HepG2 (cell line): Measurements from ENCODE around the gene MLST8. TPM values are rescaled to one million over a fixed set of nuclear protein-coding genes. Genes with fewer than 3 reads are reported as not detected.

Source experiments
- ARNT2 ChIP-seq: sonication (generic); formaldehyde crosslinking; IDR thresholded peaks from 2 replicates; pipeline ENCODE4 v1.8.0; 2022; ENCODE audit warnings: mild to moderate bottlenecking, low read depth, missing genetic modification reagents, moderate library complexity
- FOXO1 ChIP-seq: sonication (generic); formaldehyde crosslinking; IDR thresholded peaks from 2 replicates; pipeline ENCODE4 v1.4.0; 2020; ENCODE audit warnings: missing genetic modification reagents
- GATAD1 ChIP-seq: IDR thresholded peaks from 2 replicates; pipeline ENCODE4 v1.6.1; 2016; ENCODE audit warnings: missing genetic modification reagents, missing compliant biosample characterization
- HMG20A ChIP-seq: IDR thresholded peaks from 2 replicates; pipeline ENCODE4 v1.6.1; 2016; ENCODE audit warnings: borderline replicate concordance
- KDM6A ChIP-seq: IDR thresholded peaks from 2 replicates; pipeline ENCODE4 v1.6.1; 2016; ENCODE audit warnings: low read depth
- MTF2 ChIP-seq: sonication (generic); formaldehyde crosslinking; IDR thresholded peaks from 2 replicates; pipeline ENCODE4 v1.5.0; 2020; ENCODE audit warnings: missing genetic modification reagents, borderline replicate concordance
- NFE2 ChIP-seq: sonication (generic); formaldehyde crosslinking; IDR thresholded peaks from 2 replicates; pipeline ENCODE4 v1.4.0; 2020; ENCODE audit warnings: missing genetic modification reagents
- NFE2L1 ChIP-seq: sonication (generic); formaldehyde crosslinking; IDR thresholded peaks from 2 replicates; pipeline ENCODE4 v1.4.0; 2020; ENCODE audit warnings: missing genetic modification reagents, mild to moderate bottlenecking, borderline replicate concordance
- PHB2 ChIP-seq: fragments of 450-650 bp; IDR thresholded peaks from 2 replicates; pipeline ENCODE4 v1.6.1; 2018; ENCODE audit not compliant: partially characterized antibody
- RFXAP ChIP-seq: sonication (generic); formaldehyde crosslinking; IDR thresholded peaks from 2 replicates; pipeline ENCODE4 v1.4.0; 2020; ENCODE audit warnings: missing genetic modification reagents, borderline replicate concordance
- SOX5 ChIP-seq: IDR thresholded peaks from 2 replicates; pipeline ENCODE4 v1.6.1; 2016; ENCODE audit warnings: borderline replicate concordance
- TARDBP ChIP-seq: sonication (generic); formaldehyde crosslinking; IDR thresholded peaks from 2 replicates; pipeline ENCODE4 v1.8.0; 2022; ENCODE audit warnings: mild to moderate bottlenecking, missing genetic modification reagents
- ZNF101 ChIP-seq: sonication (generic); formaldehyde crosslinking; IDR thresholded peaks from 2 replicates; pipeline ENCODE4 v1.4.0; 2020; ENCODE audit warnings: mild to moderate bottlenecking, low read depth, missing genetic modification reagents, borderline replicate concordance
- ZNF230 ChIP-seq: sonication (generic); formaldehyde crosslinking; IDR thresholded peaks from 2 replicates; pipeline ENCODE4 v1.4.0; 2020; ENCODE audit warnings: mild to moderate bottlenecking, missing genetic modification reagents
- ZNF746 ChIP-seq: sonication (generic); formaldehyde crosslinking; IDR thresholded peaks from 2 replicates; pipeline ENCODE4 v1.8.0; 2022; ENCODE audit warnings: mild to moderate bottlenecking, missing genetic modification reagents
- ZNF75D ChIP-seq: sonication (generic); formaldehyde crosslinking; IDR thresholded peaks from 2 replicates; pipeline ENCODE4 v1.8.1; 2023; ENCODE audit warnings: missing genetic modification reagents, mild to moderate bottlenecking, borderline replicate concordance
- polyA plus RNA-seq, 8 experiments: library from polyadenylated mRNA; depleted of rRNA in 3 of 8; stranded (reverse) in 7 of 8; unstranded in 1 of 8; fragments of >200 nt; fragmentation: Illumina TruSeq in 4 of 8; extraction: Trizol in 4 of 8; gene quantifications; 2 replicates each; pipeline versions ENCODE4 v1.2.1 to v1.2.3, GENCODE V29; 2011 to 2016; ENCODE audit warnings: low read depth in 4 of 8, missing spikeins in 1 of 8, mixed read lengths in 1 of 8; ENCODE audit not compliant: insufficient read depth in 1 of 8
- total RNA-seq, 5 experiments: library from RNA; depleted of rRNA; stranded (reverse); fragments of >200 nt; fragmentation: Illumina TruSeq; extraction: Trizol; gene quantifications; 2 replicates each; pipeline ENCODE4 v1.2.3, GENCODE V29; 2016; ENCODE audit warnings: low read depth in 1 of 5
- TF ChIP-seq, protein P1 (sequence below): fragments of 450-650 bp; IDR thresholded peaks from 2 replicates; pipeline ENCODE4 v1.6.1; 2016
- TF ChIP-seq, protein P2 (sequence below): IDR thresholded peaks from 2 replicates; pipeline ENCODE4 v1.4.0; 2020; ENCODE audit warnings: mild to moderate bottlenecking, missing genetic modification reagents
- TF ChIP-seq, protein P3 (sequence below): IDR thresholded peaks from 2 replicates; pipeline ENCODE4 v1.6.1; 2016; ENCODE audit warnings: low read depth, missing genetic modification reagents, missing compliant biosample characterization

The MLST8 gene
- total and polyA plus RNA-seq, 2 of the 13 experiments (the other 11 are each of a cell fraction or from before 2014, with no cell fraction given), result 30.8 to 72.7 TPM

DNA sequence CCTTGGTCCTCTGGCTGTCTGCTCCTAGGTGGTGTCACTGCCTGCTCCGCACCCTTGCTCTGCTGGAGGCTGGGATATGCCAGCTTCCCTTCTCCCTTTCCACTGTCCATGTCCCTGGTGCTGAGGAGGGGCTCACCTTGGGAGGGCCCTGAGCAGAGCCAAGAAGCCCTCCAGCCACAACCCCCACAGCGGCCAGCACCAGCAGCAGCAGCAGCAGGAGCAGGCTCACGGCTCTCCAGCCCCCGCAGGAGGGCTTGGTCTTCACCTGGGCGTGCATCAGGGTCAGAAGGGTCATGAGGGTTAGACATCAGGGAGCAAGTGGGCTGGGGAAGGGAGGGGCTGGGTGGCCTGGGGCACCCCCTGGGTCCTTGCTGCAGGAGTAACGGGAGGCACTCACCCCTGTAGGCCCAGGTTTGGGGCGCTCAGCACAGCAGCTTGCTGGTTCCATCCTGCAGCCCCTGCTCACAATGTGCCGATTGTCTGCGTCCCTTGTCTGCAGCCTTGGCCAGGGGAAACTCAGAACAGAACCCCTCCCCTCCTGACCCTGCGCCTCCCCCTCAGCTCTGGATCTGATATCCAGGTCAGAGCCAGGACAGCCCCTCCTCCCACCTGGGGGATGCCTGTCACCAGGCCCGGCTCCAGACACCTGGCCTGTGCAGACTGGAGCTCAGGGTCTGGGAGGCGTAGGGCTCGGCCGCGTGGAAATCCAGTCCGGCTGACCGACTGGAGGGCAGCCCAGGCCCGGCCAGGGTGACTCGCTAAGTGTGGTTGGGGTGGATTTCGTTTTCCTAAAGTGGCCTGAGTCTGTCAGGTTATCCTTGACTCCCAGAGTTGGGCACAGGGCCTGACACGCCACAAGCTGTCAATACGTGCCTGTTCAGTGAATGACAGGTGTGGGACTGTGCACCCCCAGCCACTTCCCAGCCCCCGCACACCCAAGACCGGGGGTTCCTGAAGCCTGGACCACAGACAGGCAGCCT lies 5.4 kb downstream of the MLST8 start, which contains the start of gene BRICD5 (continued):
- TF ChIP-seq, protein P1, sequence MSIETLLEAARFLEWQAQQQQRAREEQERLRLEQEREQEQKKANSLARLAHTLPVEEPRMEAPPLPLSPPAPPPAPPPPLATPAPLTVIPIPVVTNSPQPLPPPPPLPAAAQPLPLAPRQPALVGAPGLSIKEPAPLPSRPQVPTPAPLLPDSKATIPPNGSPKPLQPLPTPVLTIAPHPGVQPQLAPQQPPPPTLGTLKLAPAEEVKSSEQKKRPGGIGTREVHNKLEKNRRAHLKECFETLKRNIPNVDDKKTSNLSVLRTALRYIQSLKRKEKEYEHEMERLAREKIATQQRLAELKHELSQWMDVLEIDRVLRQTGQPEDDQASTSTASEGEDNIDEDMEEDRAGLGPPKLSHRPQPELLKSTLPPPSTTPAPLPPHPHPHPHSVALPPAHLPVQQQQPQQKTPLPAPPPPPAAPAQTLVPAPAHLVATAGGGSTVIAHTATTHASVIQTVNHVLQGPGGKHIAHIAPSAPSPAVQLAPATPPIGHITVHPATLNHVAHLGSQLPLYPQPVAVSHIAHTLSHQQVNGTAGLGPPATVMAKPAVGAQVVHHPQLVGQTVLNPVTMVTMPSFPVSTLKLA, result no peak
- TF ChIP-seq ZNF101 (CRISPR knock-in tag), result no peak
- TF ChIP-seq PHB2, result no peak
- TF ChIP-seq ZNF230 (CRISPR knock-in tag), result 0 out of 2 replicates have a peak, but pooled peaks have one; percentile 12
- no peak for TF ChIP-seq GATAD1
- no peak for TF ChIP-seq HMG20A (CRISPR knock-in tag)
- TF ChIP-seq NFE2, result no peak
- TF ChIP-seq MTF2 (CRISPR knock-in tag), result no peak
- TF ChIP-seq KDM6A (CRISPR knock-in tag), result no peak
- peak; percentile 35; the same call in 1 of the 2 replicates for TF ChIP-seq TARDBP (CRISPR knock-in tag)
- TF ChIP-seq NFE2L1 (CRISPR knock-in tag), result no peak
- TF ChIP-seq, protein P2, sequence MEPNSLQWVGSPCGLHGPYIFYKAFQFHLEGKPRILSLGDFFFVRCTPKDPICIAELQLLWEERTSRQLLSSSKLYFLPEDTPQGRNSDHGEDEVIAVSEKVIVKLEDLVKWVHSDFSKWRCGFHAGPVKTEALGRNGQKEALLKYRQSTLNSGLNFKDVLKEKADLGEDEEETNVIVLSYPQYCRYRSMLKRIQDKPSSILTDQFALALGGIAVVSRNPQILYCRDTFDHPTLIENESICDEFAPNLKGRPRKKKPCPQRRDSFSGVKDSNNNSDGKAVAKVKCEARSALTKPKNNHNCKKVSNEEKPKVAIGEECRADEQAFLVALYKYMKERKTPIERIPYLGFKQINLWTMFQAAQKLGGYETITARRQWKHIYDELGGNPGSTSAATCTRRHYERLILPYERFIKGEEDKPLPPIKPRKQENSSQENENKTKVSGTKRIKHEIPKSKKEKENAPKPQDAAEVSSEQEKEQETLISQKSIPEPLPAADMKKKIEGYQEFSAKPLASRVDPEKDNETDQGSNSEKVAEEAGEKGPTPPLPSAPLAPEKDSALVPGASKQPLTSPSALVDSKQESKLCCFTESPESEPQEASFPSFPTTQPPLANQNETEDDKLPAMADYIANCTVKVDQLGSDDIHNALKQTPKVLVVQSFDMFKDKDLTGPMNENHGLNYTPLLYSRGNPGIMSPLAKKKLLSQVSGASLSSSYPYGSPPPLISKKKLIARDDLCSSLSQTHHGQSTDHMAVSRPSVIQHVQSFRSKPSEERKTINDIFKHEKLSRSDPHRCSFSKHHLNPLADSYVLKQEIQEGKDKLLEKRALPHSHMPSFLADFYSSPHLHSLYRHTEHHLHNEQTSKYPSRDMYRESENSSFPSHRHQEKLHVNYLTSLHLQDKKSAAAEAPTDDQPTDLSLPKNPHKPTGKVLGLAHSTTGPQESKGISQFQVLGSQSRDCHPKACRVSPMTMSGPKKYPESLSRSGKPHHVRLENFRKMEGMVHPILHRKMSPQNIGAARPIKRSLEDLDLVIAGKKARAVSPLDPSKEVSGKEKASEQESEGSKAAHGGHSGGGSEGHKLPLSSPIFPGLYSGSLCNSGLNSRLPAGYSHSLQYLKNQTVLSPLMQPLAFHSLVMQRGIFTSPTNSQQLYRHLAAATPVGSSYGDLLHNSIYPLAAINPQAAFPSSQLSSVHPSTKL, result no peak
- TF ChIP-seq ZNF75D (CRISPR knock-in tag), result no peak
- no peak for TF ChIP-seq ARNT2 (CRISPR knock-in tag)
- no peak for TF ChIP-seq ZNF746 (CRISPR knock-in tag)
- no peak for TF ChIP-seq RFXAP (CRISPR knock-in tag)
- no peak for TF ChIP-seq FOXO1 (CRISPR knock-in tag)
- TF ChIP-seq, protein P3, sequence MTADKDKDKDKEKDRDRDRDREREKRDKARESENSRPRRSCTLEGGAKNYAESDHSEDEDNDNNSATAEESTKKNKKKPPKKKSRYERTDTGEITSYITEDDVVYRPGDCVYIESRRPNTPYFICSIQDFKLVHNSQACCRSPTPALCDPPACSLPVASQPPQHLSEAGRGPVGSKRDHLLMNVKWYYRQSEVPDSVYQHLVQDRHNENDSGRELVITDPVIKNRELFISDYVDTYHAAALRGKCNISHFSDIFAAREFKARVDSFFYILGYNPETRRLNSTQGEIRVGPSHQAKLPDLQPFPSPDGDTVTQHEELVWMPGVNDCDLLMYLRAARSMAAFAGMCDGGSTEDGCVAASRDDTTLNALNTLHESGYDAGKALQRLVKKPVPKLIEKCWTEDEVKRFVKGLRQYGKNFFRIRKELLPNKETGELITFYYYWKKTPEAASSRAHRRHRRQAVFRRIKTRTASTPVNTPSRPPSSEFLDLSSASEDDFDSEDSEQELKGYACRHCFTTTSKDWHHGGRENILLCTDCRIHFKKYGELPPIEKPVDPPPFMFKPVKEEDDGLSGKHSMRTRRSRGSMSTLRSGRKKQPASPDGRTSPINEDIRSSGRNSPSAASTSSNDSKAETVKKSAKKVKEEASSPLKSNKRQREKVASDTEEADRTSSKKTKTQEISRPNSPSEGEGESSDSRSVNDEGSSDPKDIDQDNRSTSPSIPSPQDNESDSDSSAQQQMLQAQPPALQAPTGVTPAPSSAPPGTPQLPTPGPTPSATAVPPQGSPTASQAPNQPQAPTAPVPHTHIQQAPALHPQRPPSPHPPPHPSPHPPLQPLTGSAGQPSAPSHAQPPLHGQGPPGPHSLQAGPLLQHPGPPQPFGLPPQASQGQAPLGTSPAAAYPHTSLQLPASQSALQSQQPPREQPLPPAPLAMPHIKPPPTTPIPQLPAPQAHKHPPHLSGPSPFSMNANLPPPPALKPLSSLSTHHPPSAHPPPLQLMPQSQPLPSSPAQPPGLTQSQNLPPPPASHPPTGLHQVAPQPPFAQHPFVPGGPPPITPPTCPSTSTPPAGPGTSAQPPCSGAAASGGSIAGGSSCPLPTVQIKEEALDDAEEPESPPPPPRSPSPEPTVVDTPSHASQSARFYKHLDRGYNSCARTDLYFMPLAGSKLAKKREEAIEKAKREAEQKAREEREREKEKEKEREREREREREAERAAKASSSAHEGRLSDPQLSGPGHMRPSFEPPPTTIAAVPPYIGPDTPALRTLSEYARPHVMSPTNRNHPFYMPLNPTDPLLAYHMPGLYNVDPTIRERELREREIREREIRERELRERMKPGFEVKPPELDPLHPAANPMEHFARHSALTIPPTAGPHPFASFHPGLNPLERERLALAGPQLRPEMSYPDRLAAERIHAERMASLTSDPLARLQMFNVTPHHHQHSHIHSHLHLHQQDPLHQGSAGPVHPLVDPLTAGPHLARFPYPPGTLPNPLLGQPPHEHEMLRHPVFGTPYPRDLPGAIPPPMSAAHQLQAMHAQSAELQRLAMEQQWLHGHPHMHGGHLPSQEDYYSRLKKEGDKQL (CRISPR knock-in tag), result no peak
- TF ChIP-seq SOX5, result 0 out of 2 replicates have a peak, but pooled peaks have one; percentile 15
